Lower leg skin (tissue), 4 donors: ENCODE data around the gene GNAZ. TPM values are rescaled to one million over a fixed set of nuclear protein-coding genes. Genes with fewer than 3 reads are reported as not detected.

Experiments
- DNase-seq, 2 donors: peaks; one replicate each; pipeline ENCODE4 v3.0.0-alpha.2; 2019; ENCODE audit warnings: low spot score in 2 of 2
- H3K4me3 ChIP-seq: fragments of 200-600 bp; sonication (generic); 2 replicates; pipeline ENCODE4 v1.5.1; 2017; ENCODE audit warnings: mild to moderate bottlenecking, low read depth; ENCODE audit not compliant: poor library complexity, severe bottlenecking
- POLR2A ChIP-seq, 2 donors: fragments of 450-650 bp; IDR thresholded peaks; one replicate each; pipeline ENCODE4 v1.6.1; 2016 to 2017; ENCODE audit warnings: antibody characterized with exemption in 2 of 2, mild to moderate bottlenecking in 1 of 2, moderate library complexity in 1 of 2
- WGBS, 2 donors: methylation state at CpG; one replicate each; pipeline ENCODE4 v1.1.5; 2018; 5-methylcytosine and 5-hydroxymethylcytosine counted together
- intact Hi-C: fragments of 100-400 bp; cut with DNase I; formaldehyde crosslinking; loops from one replicate; pipeline ENCODE4 v1.15.0; 2023; ENCODE audit warnings: low total_unique reads
- total RNA-seq, 4 donors: library from RNA; depleted of rRNA; stranded (reverse); fragments of >200 nt; gene quantifications; one replicate each; pipeline ENCODE4 v1.1.0, GENCODE V29; 2016
- TF ChIP-seq, protein P1 (sequence below), 3 donors: fragments of 450-650 bp; IDR thresholded peaks; one replicate each; pipeline ENCODE4 v1.5.1; 2016; ENCODE audit warnings: antibody characterized with exemption in 3 of 3, mild to moderate bottlenecking in 3 of 3, moderate library complexity in 2 of 3

GNAZ gene
- total RNA-seq, 4 donors from 2014 or later, result 1.5 to 3.6 (median 2.0) TPM

DNA sequence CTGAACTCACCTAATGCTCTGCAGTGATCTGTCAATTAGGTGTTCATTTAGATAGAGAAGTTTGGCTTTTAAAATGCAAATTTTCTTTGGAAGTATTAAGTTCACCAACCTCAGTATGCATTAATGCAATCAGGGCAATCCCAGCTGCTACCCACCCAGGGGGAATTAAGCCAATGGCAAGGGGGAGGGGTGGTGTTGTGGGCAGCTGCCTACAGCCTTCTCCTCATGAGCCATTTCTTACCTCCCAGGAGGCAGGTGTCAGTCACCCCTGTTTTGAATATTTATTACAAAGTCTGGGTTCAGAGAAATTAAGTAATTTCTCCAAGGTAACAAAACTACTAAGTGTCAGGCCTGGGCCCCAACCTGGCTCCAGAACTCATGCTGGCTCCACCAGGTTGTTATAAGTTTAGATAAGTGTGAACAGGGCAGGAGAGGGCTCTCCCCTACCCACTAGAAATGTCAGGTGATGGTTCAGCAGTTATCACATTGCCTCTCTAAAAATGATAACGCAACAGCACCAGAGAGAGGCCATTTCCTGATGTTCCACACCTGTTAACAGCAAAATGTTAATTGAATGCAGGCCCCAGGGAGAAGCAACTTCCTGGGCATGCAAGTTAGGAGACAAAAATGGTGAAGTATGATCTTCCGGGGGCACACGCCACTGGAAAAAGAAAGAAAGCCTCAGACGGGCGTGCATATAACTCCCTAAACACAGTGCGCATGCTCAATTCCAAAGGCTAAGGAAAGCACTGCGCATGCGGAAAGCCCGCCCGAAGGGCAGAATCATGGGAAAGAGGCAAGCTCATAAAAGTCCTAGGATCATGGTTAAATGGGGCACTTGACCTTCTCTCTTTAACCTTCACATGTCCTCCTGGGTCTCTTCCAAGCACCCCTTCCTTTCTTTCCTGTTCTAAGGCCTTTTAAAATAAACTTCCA lies 35.4 kb upstream of the GNAZ start:
- no peak overlapping the region for H3K4me3 ChIP-seq
- DNase-seq, result no peak
- TF ChIP-seq, protein P1, sequence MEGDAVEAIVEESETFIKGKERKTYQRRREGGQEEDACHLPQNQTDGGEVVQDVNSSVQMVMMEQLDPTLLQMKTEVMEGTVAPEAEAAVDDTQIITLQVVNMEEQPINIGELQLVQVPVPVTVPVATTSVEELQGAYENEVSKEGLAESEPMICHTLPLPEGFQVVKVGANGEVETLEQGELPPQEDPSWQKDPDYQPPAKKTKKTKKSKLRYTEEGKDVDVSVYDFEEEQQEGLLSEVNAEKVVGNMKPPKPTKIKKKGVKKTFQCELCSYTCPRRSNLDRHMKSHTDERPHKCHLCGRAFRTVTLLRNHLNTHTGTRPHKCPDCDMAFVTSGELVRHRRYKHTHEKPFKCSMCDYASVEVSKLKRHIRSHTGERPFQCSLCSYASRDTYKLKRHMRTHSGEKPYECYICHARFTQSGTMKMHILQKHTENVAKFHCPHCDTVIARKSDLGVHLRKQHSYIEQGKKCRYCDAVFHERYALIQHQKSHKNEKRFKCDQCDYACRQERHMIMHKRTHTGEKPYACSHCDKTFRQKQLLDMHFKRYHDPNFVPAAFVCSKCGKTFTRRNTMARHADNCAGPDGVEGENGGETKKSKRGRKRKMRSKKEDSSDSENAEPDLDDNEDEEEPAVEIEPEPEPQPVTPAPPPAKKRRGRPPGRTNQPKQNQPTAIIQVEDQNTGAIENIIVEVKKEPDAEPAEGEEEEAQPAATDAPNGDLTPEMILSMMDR (IDR thresholded peaks at IDR 0.05), result no peak
- no peak for TF ChIP-seq POLR2A (IDR thresholded peaks at IDR 0.05)
- intact Hi-C loops, result no loop called here
- WGBS, 2 donors, result 95% methylated on average over 10 of the region's 10 CpGs

DNA sequence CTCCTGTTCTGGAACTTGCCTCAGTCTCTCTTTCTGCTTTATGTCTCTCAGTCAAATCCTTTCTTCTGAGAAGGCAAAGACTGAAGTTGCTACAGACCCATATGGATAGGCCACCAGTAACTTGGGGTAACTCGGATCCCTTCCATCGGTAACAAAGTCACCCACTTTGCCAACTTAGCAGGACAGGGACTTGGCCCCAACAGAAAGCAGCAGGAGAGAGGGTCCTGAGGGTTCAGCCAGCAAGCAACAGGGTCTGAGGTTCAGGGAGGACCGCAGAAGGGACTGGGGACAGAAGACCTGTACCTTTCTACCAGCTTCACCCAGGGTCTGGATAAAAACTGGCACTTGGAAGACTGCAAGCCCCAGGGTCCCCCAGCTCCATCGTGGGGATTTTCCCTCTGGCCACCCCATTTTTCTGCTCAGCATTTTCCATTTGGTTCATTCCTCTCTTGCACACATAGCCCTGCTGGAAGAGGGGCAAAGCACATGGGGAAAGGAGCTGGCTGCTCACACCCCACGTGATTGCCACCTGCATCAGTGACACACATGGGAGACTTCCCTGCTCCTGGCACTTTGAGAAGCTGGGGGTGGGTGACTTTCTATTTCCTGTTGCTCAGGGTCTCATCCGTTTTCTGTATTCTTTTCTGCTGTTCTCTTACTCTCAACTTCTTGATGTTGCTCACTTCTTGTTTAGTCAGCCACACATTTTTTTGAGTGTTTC lies 34.6 kb upstream of the GNAZ start:
- no peak for DNase-seq
- WGBS, 2 donors, result 67 to 83% methylated on average over 6 of the region's 6 CpGs
- TF ChIP-seq POLR2A (IDR thresholded peaks at IDR 0.05), result no peak
- TF ChIP-seq, protein P1 (IDR thresholded peaks at IDR 0.05), result no peak
- no peak overlapping the region for H3K4me3 ChIP-seq
- intact Hi-C loops, result no loop called here

DNA sequence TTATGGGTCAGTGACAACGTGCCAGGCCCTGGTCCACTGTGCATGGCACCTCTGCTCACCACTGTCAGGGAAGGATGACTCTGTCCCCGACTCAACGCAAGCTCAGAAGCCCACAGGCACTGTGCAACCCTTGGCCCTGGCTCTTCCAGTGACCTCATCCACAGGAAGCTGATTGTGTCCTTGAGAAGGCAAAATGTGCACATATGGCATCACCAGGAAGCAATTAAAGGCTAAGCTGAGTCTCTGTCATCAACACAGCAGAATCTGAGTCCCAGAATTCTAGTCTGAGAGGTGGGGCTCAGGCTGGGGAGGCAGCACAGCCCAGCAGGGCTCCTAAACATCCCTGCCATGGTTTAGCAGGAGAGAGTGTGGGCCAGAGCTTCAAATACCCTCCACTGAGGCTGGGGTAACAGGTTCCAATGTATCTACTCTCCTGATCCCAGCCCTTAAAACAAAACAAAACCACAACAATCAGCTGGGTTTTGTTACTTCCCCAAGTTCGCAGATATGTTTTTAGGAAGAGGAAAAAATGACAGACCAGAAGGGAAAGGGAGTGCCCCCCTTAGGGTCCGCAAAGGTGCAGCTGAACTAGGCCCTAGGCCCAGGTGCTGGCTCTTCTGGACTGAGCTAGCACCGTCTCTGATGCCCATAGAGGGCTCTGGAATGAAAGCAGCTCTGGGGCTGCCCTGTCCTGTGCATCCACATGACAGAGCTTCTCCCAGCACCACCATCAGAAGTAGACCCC lies 33.5 kb upstream of the GNAZ start:
- DNase-seq, result no peak
- 44 to 61% methylated on average over 6 of the region's 6 CpGs for WGBS, 2 donors
- intact Hi-C loops, result no loop called here
- TF ChIP-seq POLR2A (IDR thresholded peaks at IDR 0.05), result no peak
- TF ChIP-seq, protein P1 (IDR thresholded peaks at IDR 0.05), result no peak
- H3K4me3 ChIP-seq, result no peak overlapping the region

DNA sequence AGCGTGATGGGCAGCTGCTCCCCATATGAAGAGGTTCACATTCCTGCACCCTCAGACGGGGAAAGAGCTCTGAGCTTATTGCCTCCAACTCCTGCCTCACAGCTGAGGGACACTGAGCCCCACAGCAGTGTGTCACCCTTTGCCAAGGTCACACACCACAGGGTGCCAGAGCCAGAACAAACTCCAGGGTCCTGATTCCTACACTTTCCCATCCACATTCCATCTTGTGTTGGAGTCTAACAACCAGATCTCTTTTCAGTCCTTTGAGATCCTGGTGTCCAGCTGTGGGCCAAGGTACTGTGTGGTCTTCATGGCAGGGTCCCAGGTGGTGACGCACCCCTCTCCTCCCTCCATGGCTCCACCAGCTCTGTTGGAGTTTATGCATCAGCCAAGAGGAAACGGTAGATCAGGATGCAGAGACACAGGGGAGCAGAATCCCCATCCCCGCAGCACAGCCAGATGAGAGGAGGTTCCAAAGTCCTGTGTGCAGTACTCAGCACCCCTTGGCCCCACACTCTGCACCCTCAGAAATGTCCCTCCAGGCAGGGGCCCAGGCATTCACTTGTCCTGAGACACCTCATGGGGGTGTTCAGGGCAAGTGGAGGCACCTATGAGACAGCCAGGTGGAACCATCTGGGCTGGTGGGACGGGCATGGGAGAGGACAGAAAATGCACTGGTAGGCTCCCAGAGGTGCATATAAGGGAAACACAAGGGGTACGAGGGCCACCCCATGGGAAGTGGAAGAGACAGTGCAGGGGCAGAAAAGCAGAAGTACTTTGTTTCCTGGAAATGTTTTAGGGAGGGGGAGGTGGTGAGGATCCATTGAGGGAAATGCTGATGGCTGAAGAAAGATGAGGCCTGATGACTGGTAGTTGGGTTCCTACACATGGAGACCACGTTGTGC lies 32.6 kb upstream of the GNAZ start:
- TF ChIP-seq, protein P1 (IDR thresholded peaks at IDR 0.05), result no peak
- TF ChIP-seq POLR2A (IDR thresholded peaks at IDR 0.05), result no peak
- 74 to 79% methylated on average over 7 to 8 of the region's 8 CpGs for WGBS, 2 donors
- H3K4me3 ChIP-seq, result no peak overlapping the region
- intact Hi-C loops, result no loop called here
- no peak for DNase-seq

DNA sequence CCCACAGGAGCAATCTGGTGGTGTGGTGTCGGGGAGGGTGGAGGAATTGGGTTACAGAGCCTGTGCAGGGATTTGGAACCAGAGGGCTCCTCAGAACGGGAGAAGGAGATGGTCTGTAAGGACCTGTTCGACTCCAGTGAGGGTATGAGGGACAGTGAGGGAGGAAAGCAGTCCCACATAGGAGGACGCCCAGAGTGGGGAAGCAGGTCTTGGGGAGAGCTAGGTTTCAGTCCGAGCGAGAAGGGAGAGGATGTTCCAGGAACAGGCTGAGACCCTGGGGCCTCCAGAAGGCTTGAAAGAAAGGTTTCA lies 32.0 kb upstream of the GNAZ start:
- TF ChIP-seq POLR2A (IDR thresholded peaks at IDR 0.05), result no peak
- TF ChIP-seq, protein P1 (IDR thresholded peaks at IDR 0.05), result no peak
- intact Hi-C loops, result no loop called here
- no peak for DNase-seq
- WGBS, 2 donors, result 81 to 90% methylated on average over 6 of the region's 6 CpGs
- no peak overlapping the region for H3K4me3 ChIP-seq
